Measurements from ENCODE around the gene FGFR1OP2.

GRCh38 chr12:27008081-27008480, 69.8 kb downstream of the FGFR1OP2 start:
- no peak for TF ChIP-seq POLR2AphosphoS5 (IDR thresholded peaks at IDR 0.05; ENCODE audit: low read depth, low read length)
- no peak for TF ChIP-seq REST (IDR thresholded peaks at IDR 0.05; ENCODE audit: insufficient read depth in 1 of 2, low read depth in 2 of 2, low read length in 2 of 2)
- no peak for TF ChIP-seq SIN3A (IDR thresholded peaks at IDR 0.05; ENCODE audit: borderline replicate concordance, insufficient read depth, low read length)
- no peak for TF ChIP-seq FOXP2 (optimal IDR thresholded peaks at IDR 0.05; ENCODE audit: borderline replicate concordance, extremely low read depth, extremely low read length, insufficient read depth)
- TF ChIP-seq TAF1 (IDR thresholded peaks at IDR 0.05; ENCODE audit: borderline replicate concordance, insufficient read depth, low read length): no peak
